GM12878 (cell line): ENCODE data around the gene NXN. TPM values are rescaled to one million over a fixed set of nuclear protein-coding genes. Genes with fewer than 3 reads are reported as not detected.

Experiments used
- ATAC-seq: fragments of 200-7000 bp; cut with Tn5 transposase; 3 replicates; pipeline ENCODE4 v1.9.1; 2020; ENCODE audit warnings: mild to moderate bottlenecking, moderate library complexity
- BruUV-seq: library from RNA; stranded (reverse); fragments of 400-500 nt; replicated peaks from 2 replicates; lab custom pipeline; 2021; lab: Mats Ljungman, UMichigan
- CTCF ChIA-PET: fragments of 300-600 bp; sonication (Branson Sonifier 250); formaldehyde crosslinking; extraction: SDS; loops from one replicate; lab custom pipeline; 2021; ENCODE audit warnings: inconsistent platforms; lab: Yijun Ruan, JAX
- POLR2A ChIA-PET: fragments of 350-600 bp; formaldehyde crosslinking; extraction: SDS; loops from one replicate; lab custom pipeline; 2021; ENCODE audit warnings: inconsistent platforms; lab: Charles Lee
- RAD21 ChIA-PET: fragments of 300-600 bp; sonication (Branson Sonifier 250); formaldehyde crosslinking; loops from one replicate; lab custom pipeline; 2023; ENCODE audit warnings: antibody characterized with exemption; ENCODE audit not compliant: unreplicated experiment; lab: Charles Lee
- SMC1A ChIA-PET: fragments of 300-600 bp; sonication (Branson Sonifier 250); formaldehyde crosslinking; loops from one replicate; lab custom pipeline; 2023; ENCODE audit not compliant: unreplicated experiment, uncharacterized antibody; lab: Charles Lee
- DNase-seq: peaks from one replicate; pipeline ENCODE4 v3.0.0-alpha.2; 2011; ENCODE audit warnings: low read depth, low spot score
- FAIRE-seq: peaks from 3 replicates; lab custom pipeline; 2011; peaks lifted over from hg19 to GRCh38; lab: Jason Lieb, UNC
- H2AFZ ChIP-seq: 2 replicates; pipeline ENCODE4 v1.6.0; 2011; ENCODE audit warnings: low read depth, low read length, control low read depth; ENCODE audit not compliant: control insufficient read depth
- H3K27ac ChIP-seq: 2 replicates; pipeline ENCODE4 v1.5.1; 2011; ENCODE audit warnings: control low read depth; ENCODE audit not compliant: control insufficient read depth, insufficient read depth
- H3K27me3 ChIP-seq, 2 experiments: replicated peaks in 1 of 2; 2 replicates each; pipeline versions ENCODE4 v1.6.0 to v1.6.1; 2011; ENCODE audit warnings: low read length in 1 of 2; ENCODE audit not compliant: control insufficient read depth in 2 of 2, insufficient read depth in 2 of 2
- H3K36me3 ChIP-seq, 2 experiments: 2 replicates each; pipeline ENCODE4 v1.5.1; 2011; ENCODE audit warnings: low read length in 1 of 2; ENCODE audit not compliant: control insufficient read depth in 2 of 2, insufficient read depth in 2 of 2
- H3K4me1 ChIP-seq: 2 replicates; pipeline ENCODE4 v1.6.1; 2011; ENCODE audit warnings: mild to moderate bottlenecking, low read length, moderate library complexity, mixed read lengths; ENCODE audit not compliant: control insufficient read depth, insufficient read depth
- H3K4me2 ChIP-seq: 2 replicates; pipeline ENCODE4 v1.6.0; 2011; ENCODE audit warnings: control low read depth; ENCODE audit not compliant: control insufficient read depth, insufficient read depth
- H3K4me3 ChIP-seq: fragments of 200-600 bp; sonication (generic); 2 replicates; pipeline ENCODE4 v1.5.1; 2016
- H3K79me2 ChIP-seq: 2 replicates; pipeline ENCODE4 v1.6.0; 2011; ENCODE audit warnings: low read length; ENCODE audit not compliant: control insufficient read depth, insufficient read depth
- H3K9ac ChIP-seq: 2 replicates; pipeline ENCODE4 v1.8.0; 2011; ENCODE audit warnings: low read length, control low read depth, mixed read lengths; ENCODE audit not compliant: control insufficient read depth, insufficient read depth
- H3K9me3 ChIP-seq: replicated peaks from 3 replicates; pipeline ENCODE4 v1.5.1; 2011; ENCODE audit warnings: mild to moderate bottlenecking, low read length; ENCODE audit not compliant: control insufficient read depth, insufficient read depth
- H4K20me1 ChIP-seq: 2 replicates; pipeline ENCODE4 v1.6.0; 2011; ENCODE audit not compliant: control insufficient read depth, insufficient read depth
- ASH2L ChIP-seq: fragments of 300-600, 200-600 bp; sonication (generic); IDR thresholded peaks from 2 replicates; pipeline ENCODE4 v1.6.1; 2017; ENCODE audit warnings: low read depth, mild to moderate bottlenecking, borderline replicate concordance
- ATF2 ChIP-seq: IDR thresholded peaks from 2 replicates; pipeline ENCODE4 v1.6.1; 2012; ENCODE audit warnings: low read length, inconsistent platforms
- ATF7 ChIP-seq: fragments of 450-650 bp; IDR thresholded peaks from 2 replicates; pipeline ENCODE4 v1.6.1; 2016; ENCODE audit warnings: low read depth, mild to moderate bottlenecking
- E4F1 ChIP-seq: fragments of 450-650 bp; IDR thresholded peaks from 2 replicates; pipeline ENCODE4 v1.6.1; 2018; ENCODE audit warnings: borderline replicate concordance, mild to moderate bottlenecking; ENCODE audit not compliant: partially characterized antibody
- EED ChIP-seq: sonication (generic); IDR thresholded peaks from 2 replicates; pipeline ENCODE4 v1.6.1; 2016; ENCODE audit warnings: antibody characterized with exemption, low read depth
- ESRRA ChIP-seq: IDR thresholded peaks from 2 replicates; pipeline ENCODE4 v1.6.1; 2012; ENCODE audit warnings: mild to moderate bottlenecking, low read length, improper control_type of control experiment
- GABPA ChIP-seq: IDR thresholded peaks from 2 replicates; pipeline ENCODE4 v1.6.1; 2014; ENCODE audit warnings: antibody characterized with exemption, low read depth, mild to moderate bottlenecking, inconsistent platforms
- JUNB ChIP-seq: IDR thresholded peaks from 2 replicates; pipeline ENCODE4 v1.6.1; 2016; ENCODE audit warnings: antibody characterized with exemption, mild to moderate bottlenecking
- MEF2B ChIP-seq: fragments of 450-650 bp; IDR thresholded peaks from 2 replicates; pipeline ENCODE4 v1.6.1; 2018; ENCODE audit warnings: mild to moderate bottlenecking, moderate library complexity; ENCODE audit not compliant: partially characterized antibody, poor library complexity, severe bottlenecking
- NR2C1 ChIP-seq: fragments of 450-650 bp; IDR thresholded peaks from 2 replicates; pipeline ENCODE4 v1.6.1; 2017; ENCODE audit warnings: antibody characterized with exemption, mild to moderate bottlenecking, moderate library complexity
- NR2F1 ChIP-seq: fragments of 450-650 bp; conservative IDR thresholded peaks from 2 replicates; pipeline ENCODE4 v1.6.1; 2017; ENCODE audit warnings: mild to moderate bottlenecking
- SIX5 ChIP-seq: IDR thresholded peaks from 2 replicates; pipeline ENCODE4 v1.6.1; 2011; ENCODE audit warnings: mild to moderate bottlenecking, low read depth, low read length, moderate library complexity; ENCODE audit not compliant: severe bottlenecking
- SMARCA5 ChIP-seq: fragments of 450-650 bp; IDR thresholded peaks from 2 replicates; pipeline ENCODE4 v1.6.1; 2017; ENCODE audit warnings: mild to moderate bottlenecking
- STAT1 ChIP-seq: fragments of 450-650 bp; conservative IDR thresholded peaks from 2 replicates; pipeline ENCODE4 v1.6.1; 2014; ENCODE audit warnings: antibody characterized with exemption, mild to moderate bottlenecking
- ZBTB33 ChIP-seq: fragments of 450-650 bp; IDR thresholded peaks from 2 replicates; pipeline ENCODE4 v1.6.1; 2017; ENCODE audit warnings: mild to moderate bottlenecking
- ZBTB40 ChIP-seq: fragments of 450-650 bp; IDR thresholded peaks from 2 replicates; pipeline ENCODE4 v1.6.1; 2016; ENCODE audit warnings: mild to moderate bottlenecking, moderate library complexity, borderline replicate concordance
- ZNF217 ChIP-seq: fragments of 450-650 bp; IDR thresholded peaks from 2 replicates; pipeline ENCODE4 v1.6.1; 2017; ENCODE audit warnings: antibody characterized with exemption, mild to moderate bottlenecking
- WGBS: methylation state at CpG from one replicate; pipeline ENCODE4 v1.1.6; 2016; ENCODE audit warnings: low lambda C conversion rate; ENCODE audit not compliant: insufficient replicate concordance, insufficient coverage; ENCODE audit errors: missing lambda C conversion rate; 5-methylcytosine and 5-hydroxymethylcytosine counted together
- in situ Hi-C: fragments of 300-500 bp; cut with MboI; formaldehyde crosslinking; loops from 9 replicates; pipeline ENCODE4 v1.14.3; 2018; ENCODE audit warnings: mixed read lengths
- intact Hi-C: fragments of 100-400 bp; cut with micrococcal nuclease; formaldehyde crosslinking; loops from one replicate; pipeline ENCODE4 v1.14.2; 2022; ENCODE audit not compliant: unreplicated experiment
- polyA plus RNA-seq, 11 experiments: library from polyadenylated mRNA; depleted of rRNA in 4 of 11; unstranded in 6 of 11; stranded (reverse) in 5 of 11; fragments of >200 nt; fragmentation: Nextera tagmentation in 4 of 11; fragmentation: Illumina TruSeq in 1 of 11; extraction: Ambion mirVana in 4 of 11; extraction: Trizol in 1 of 11; gene quantifications; 1 replicate in 1 of 11; 2 replicates in 10 of 11; pipeline versions ENCODE4 v1.2.1 to v1.2.3, GENCODE V29; 2011 to 2016; ENCODE audit warnings: inconsistent platforms in 2 of 11, missing spikeins in 2 of 11, low read depth in 1 of 11
- total RNA-seq, 4 experiments: library from RNA; depleted of rRNA in 3 of 4; stranded (reverse); fragments of >200 nt in 3 of 4; fragmentation: Illumina TruSeq in 1 of 4; extraction: Trizol in 1 of 4; gene quantifications; 2 replicates each; pipeline versions ENCODE4 v1.2.1 to v1.2.3, GENCODE V29; 2013 to 2021

The NXN gene
- total and polyA plus RNA-seq, 10 of the 15 experiments (the other 5 are each of a cell fraction or from before 2014, with no cell fraction given): 0.04 to 1.2 (median 0.30) TPM

GRCh38 chr17:992933-993332 lies 13.4 kb upstream of the NXN start:
- RAD21 ChIA-PET: no interaction called here
- H3K79me2 ChIP-seq: peaks cover 9% of the 10 kb centered on the region
- CTCF ChIA-PET: interaction anchor here (1.4 kb wide), 1 partner anchor 12 kb away, joined by 5 read pairs; no protein-coding TSS in a partner anchor
- H3K9me3 ChIP-seq: peaks cover 5% of the 10 kb centered on the region
- in situ Hi-C loops (no loop called here), intact Hi-C loops (no loop called here)
- no peak overlapping the region for H3K4me2 ChIP-seq
- BruUV-seq: no TSS peak
- H3K27ac ChIP-seq: no peak overlapping the region
- H3K27me3 ChIP-seq: no peaks in the 10 kb centered on the region
- 81% methylated on average over 11 of the region's 13 CpGs for WGBS
- POLR2A ChIA-PET: no interaction called here
- no peak overlapping the region for H3K9ac ChIP-seq
- no peaks in the 10 kb centered on the region for H4K20me1 ChIP-seq
- H3K4me3 ChIP-seq: no peak overlapping the region
- peaks cover 1% of the 10 kb centered on the region; the same call in 1 of the 2 replicates for H3K4me1 ChIP-seq
- DNase-seq (no peak), FAIRE-seq (no peak), ATAC-seq (no peak)
- no peak overlapping the region for H2AFZ ChIP-seq
- H3K36me3 ChIP-seq: no peaks in the 10 kb centered on the region
- SMC1A ChIA-PET: no interaction called here
- no peak for TF ChIP-seq JUNB
- TF ChIP-seq ATF7: no peak
- TF ChIP-seq NR2C1: no peak
- TF ChIP-seq ASH2L: no peak
- TF ChIP-seq ZBTB33: no peak
- TF ChIP-seq NR2F1: no peak
- TF ChIP-seq GABPA: no peak
- TF ChIP-seq MEF2B: no peak
- no peak for TF ChIP-seq EED
- TF ChIP-seq ZBTB40: no peak
- no peak for TF ChIP-seq E4F1
- TF ChIP-seq SIX5: no peak
- no peak for TF ChIP-seq ESRRA
- TF ChIP-seq STAT1: no peak
- TF ChIP-seq ZNF217: no peak
- no peak for TF ChIP-seq ATF2
- TF ChIP-seq SMARCA5: no peak
